Measurements from ENCODE around the gene CAPN9.
"Not testable (repeated sequence)": the region's sequence is repeated elsewhere in the genome, so short reads cannot be mapped to it uniquely, and the experiment has no call there.

CAPN9 gene

DNA sequence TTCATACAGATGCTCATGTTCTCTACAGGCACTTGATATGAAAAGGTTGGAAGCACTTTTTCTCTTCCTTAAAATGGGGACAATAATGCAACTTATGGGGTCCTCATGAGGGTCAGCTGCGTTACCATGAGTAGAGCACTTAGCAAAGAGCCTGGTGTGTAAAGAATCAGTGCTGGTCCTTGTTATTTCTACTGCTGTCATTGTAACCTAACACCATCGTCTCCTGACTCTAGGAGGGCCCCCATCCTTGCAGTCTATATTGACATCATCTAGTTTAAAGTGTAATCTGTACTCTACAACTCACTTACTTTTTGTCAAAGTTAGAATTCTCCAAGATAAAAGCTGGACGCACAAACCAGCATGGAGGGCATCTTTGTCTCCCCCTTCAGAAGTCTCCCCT is 2.4 kb downstream of the CAPN9 start:
- DNase-seq: no peak

DNA sequence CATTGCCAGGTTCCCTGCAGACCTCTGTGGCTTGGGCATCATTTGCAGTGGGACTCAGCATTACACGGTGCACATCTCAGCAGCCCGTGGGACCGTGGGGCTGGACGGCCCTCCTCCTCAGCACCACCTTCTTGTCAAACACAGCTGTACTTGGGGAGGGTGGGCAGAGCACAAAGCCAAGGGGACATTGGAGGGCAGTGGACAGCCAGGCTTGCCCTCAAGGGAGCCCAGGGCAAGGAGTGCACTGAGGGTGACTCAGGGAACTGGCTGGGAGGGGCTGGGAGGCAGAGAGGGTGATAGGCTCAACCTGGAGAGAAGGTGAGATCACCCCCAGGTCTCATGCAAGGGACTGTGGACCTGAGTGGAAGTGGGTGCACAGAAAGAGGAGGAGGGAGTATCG is 3.4 kb downstream of the CAPN9 start:
- no peak for DNase-seq

DNA sequence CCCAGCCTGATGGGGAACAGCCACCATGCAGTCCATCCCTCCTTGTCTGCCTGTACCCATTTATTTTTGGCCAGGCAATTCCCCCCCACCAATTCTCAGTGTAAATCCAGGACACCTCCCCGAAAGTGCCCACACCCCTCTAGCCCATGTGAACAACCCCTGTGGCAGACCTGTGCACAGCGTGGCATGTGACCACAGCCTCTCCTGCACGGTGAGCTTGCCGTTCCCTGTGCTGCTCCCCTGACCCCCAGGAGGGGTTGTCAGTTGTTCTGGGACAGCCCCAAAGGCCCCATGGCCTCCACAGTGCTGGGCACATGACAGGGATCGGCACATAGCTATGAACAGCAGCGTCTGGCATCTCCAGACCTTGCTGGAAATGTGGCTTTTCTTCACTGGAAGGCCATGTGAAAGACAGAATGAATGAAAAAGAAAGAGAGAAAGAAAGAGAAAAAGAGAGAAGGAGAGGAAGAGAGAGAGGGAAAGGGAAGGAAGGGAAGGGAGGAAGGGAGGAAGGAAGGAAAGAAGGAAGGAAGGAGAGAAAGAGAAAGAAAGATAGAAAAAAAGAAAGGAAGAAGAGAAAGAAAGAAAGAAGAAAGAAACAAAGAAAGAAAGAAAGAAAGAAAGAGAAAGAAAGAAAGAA is 3.9 kb downstream of the CAPN9 start:
- DNase-seq: no peak

DNA sequence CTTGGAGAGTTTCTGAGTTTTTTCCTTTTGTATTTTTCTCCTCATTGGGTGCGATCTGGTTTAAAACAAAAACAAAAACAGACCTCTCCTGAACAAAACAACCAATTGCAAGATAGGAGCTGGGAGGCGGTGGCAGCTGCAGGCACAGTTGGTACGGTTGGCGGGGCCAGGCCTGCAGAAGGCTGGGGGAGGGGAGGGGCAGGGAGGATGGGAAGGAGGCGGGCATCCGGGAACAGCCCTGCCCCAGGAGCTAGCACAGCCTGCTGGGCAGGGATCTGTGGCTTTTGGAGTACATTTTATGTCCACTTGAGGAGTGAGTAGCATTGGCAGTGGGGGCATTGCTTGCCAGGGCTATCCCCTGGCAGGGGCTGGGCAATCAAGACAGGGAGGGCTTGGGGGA is 5.2 kb downstream of the CAPN9 start:
- DNase-seq: no peak

DNA sequence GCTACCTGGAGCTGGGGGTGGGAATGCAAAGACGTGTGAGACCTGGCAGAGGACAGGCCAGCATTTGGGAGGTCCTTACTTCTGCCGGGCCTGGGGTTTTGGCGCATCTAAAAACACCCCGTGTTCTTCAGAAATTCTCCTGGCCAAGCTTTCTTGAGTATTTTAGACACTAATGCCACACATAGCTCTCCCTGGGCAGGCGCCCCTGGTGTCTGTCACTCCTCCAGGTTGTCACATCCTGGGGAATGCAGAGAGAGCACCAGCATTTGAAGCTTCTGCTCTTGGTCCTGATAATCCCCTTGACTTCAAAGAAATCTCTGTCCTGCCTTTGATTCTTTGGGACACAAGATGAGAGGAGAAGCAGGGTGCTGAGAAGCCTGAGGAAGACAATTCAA is 6.0 kb downstream of the CAPN9 start:
- DNase-seq: no peak

DNA sequence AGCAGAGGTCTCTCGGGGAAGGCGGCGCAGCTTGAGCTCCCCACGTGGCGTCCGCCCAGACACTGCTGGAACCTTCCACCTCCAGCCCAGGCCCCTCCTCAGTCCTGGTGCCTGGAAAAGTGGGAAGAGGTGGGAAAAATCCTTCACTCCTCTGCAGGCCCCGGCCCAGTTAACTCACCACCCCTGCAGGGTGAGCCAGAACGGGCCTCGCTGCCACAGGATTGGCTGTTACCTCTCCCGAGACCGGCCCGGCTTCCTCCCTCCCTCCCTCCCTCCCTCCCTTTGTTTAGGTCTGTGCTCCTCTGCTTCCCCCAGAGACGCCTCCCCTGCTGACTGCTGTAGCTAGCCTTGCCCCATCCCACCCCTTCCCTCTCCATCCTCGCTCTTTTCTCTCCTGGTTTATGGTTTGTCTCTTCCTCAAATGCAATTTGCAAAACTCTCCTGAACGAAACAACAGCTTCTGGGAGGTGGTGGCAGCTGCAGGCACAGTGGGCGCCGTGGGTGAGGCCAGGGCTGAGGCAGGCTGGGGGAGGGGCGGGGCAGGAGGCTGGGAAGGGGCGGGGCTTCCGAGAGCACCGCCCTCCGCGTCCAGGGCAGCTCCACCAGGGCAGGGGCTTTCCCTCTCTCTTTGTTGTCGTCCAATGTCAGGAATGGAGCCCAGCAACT is 6.5 kb downstream of the CAPN9 start:
- DNase-seq: no peak

DNA sequence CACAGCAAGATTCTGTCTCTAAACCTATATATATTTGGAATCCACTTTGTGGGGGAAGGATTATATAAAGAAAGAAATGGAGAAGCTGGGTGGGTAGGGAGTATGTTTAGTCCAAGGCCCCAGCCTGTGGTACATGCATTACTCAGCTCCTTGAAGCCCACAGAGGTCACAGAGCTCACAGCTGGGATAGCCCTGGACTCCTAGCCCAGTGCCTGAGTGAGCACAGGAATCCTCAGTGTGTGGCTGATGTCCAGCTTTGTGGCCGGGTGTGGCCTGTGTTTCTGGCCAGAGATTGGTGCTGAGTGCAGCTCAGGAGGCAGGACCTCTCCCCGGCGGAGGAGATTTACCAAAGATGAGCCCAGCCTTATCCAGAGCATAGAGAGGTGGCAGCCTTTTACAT is 7.6 kb downstream of the CAPN9 start:
- DNase-seq: no peak

DNA sequence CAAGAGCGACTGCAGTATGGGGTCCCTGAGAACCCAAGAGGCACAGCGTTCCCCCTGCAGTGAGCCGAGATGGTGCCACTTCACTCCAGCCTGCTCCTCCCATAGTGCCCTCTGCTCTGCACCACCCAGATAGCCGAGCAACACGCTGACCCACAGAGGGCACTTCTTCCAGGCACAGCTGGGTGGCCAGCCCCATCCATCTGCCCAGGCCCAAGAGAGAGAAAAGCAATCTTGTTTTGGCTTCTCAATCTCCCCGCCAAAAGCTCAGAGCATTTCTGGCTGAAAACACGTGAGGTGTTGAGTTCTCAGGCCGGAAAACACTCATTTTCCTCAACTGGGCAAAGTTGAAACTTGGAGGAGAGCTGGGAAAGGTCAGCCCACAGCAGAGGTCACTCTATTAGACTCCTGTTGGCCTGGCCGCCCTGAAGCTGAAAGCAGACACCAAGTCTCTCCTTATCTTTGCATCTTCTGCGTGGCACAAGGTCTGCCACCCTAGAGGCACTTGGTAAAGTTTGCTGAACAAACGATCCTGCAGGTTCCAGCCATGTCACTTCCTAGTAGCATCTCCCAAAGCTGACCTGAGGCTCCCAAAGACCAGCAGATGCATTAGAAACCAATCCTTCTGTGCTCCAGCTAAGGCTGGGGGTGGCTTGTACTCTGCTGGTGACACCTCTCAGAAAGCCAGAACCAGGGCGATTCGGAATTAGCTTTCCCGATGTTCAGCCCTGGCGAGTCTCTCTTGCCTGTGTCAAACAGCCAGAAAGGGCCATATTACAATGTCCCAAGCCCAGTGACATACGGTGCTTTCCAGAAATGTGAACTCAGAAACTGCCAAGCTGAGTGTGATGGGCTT is 10.9 kb downstream of the CAPN9 start:
- no peak for DNase-seq

DNA sequence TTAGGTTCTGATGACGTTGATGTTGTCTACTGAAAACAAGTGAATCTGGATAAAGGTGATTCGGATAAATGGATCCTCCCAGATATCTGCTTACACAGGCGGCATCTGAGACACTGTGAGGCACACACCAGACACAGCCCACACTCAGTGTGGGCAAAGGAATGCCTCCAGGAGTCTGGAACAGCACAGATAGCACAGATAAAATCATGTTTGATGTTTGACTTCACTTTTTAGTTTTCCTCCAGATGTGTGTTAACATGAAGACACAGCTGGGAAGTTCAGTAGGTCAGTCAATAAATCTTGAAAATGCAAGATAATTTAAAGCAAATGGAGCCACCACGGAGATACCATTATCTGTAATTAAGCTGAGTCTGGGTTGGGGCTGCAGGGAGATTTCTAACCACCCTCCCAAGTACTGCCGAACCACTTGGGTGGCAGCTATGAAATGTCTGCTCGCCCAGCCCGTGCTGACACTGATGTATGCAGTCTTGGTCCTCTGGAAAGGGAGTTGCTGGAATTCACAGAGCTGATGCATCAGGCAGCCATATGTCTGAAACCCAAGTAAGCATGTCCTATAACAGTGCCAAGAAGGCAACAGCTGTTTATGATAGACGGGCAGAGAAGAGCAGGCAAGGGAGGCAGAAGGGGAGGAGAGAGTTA is 11.7 kb downstream of the CAPN9 start:
- DNase-seq: no peak

DNA sequence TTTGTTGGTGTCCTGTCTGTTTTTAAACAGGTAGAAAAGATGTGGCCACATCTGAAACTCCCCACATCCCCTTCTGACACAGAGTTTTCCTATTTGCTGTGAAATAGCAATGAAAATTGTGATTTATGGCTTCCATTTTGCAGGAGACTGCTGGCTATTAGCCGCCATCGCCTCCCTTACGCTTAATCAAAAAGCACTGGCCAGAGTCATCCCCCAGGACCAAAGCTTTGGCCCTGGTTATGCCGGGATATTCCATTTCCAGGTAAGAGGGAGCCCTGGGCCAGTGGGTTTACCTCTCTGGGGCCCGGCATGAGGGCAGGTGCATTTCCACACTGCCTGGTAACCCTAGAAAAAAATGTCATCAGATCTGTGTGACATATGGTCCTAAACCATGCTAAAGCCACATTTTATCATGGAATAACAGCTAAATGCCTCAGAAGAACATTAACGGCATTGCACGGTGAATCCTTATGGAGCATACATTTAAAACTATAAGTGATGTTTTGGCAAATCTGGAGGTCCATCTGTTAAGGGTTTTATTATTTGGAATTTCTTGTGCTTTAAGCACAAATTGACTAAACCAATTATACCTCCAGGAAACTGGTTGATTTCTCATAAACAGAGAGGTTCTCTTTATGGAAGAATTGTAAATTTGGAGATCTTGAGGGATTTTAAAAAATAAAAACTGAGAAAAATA is 12.3 kb downstream of the CAPN9 start:
- no peak for DNase-seq

DNA sequence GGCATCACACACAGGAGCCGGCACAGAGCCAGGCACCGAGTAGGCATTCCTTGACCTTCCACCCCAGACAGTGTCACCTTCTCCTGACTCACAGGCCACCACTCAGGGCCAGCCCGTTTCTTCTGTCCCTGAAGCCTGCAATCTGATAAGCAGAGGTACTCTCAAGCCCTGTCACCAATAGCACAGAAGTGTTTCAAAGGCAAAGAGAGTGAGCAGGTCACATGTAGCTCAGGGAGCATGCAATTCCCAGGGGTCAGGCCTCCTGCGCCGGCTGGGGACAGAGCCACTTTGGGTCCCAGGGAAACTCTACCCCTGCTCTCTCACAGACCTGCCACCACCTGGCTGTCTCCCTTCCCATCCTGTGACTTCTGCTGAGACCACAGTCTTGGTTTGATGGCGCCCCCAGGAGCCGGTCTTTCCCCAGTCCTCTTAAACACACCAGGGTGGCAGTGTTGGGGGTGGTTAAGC is 13.2 kb downstream of the CAPN9 start:
- no peak for DNase-seq

DNA sequence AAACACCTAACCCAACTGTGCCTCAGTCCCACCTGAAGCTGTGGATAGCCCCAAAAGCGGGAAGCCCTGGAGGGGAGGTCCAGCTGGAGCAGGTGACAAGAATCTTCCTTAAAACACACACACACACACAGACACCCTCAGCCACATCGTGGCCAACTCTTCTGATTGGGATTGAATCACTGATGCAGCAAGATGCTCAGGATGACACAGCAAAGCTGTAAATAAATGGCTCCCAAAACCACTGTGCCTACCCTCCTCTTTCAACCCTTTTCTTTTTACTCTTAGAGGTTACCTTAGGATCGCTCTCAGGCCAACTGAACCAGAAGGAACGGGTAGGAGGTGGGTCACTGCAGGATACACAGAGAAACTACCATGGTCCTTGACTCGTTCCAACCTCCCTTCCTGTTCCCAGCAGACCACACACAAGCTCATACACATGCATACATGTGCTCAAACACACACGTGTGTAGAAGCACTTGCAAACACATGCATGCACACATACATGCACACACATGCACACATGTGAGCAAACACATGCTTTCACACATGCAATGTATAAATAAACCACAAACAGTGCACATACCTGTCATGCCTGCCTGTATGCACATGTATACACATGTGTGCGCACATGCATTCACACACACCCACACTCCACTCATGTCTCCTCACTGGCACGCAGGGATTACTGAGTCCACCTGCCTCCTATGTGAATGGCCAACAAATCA is 14.4 kb downstream of the CAPN9 start:
- DNase-seq: no peak

DNA sequence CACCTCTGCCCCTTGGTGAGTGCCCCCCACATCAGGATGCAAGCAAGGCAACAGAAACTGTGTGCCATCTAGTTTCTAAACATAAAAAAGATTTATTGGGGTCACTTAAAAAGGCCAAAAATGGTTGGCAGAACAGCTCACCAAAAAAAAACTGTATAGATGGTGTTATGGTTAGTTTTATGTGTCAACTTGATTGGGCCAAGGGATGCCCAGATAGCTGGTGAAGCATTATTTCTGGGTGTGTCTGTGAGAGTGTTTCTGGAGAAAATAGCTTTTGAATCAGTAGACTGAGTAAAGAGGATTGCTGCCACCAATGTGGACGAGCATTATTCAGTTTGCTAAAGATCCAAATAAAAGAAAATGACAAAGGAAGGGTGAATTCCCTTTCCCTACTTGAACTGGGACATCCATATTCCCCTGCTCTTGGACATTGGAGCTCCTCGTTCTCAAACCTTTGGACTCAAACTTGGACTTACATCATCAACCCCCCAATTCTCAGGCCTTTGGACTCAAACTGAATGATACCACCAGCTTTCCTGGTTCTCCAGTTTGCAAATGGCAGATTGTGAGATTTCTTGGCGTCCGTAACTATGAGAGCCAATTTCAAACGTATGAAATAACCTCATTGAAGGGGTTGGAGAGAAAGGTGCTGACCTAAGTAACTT is 16.9 kb downstream of the CAPN9 start:
- no peak for DNase-seq

DNA sequence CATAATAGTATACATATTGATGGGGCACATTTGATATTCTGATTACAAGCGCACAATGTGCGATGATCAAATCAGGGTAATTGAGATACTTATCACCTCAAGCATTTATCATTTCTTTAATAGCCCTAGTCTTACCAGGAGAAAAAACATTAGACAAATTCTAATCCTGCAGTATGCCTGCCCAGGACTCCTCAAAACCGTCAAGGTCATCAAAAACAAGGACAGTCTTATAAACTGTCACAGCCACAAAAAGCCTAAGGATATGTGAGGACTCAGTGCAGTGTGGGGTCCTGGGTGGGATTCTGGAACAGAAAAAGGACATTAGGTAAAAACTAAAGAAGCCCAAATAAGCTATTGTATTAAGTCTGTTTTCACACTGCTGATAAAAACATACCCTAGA is 19.1 kb downstream of the CAPN9 start:
- DNase-seq: no peak

DNA sequence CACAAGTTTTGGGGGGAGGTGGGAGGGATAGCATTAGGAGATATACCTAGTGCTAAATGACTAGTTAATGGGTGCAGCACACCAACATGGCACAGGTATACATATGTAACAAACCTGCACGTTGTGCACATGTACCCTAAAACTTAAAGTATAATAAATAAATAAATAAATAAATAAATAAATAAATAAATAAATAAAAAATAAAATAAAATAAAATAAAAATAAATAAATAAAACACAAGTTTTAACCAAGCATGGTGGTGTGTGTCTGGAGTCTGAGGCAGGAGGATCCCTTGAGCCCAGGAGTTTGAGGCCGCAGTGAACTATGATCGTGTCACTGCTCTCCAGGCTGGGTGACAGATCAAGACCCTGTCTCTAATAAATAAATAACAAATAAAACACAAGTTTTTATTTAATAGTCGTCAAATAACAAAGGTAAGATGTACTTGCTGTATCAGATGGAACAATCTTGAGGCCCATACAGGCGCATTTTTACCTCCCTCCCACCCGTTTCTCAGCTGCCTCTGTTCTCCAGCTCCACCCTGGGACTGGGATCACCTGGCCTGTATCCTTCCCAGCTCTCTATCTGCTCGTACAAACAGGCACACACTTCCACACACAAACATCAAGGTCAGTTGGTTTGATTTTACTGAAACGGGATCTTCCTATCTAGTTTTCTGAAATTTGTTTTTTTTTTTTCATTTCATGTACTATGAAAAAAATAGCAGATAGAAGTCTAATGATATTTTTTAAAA is 20.8 kb downstream of the CAPN9 start:
- not testable (repeated sequence) for DNase-seq

DNA sequence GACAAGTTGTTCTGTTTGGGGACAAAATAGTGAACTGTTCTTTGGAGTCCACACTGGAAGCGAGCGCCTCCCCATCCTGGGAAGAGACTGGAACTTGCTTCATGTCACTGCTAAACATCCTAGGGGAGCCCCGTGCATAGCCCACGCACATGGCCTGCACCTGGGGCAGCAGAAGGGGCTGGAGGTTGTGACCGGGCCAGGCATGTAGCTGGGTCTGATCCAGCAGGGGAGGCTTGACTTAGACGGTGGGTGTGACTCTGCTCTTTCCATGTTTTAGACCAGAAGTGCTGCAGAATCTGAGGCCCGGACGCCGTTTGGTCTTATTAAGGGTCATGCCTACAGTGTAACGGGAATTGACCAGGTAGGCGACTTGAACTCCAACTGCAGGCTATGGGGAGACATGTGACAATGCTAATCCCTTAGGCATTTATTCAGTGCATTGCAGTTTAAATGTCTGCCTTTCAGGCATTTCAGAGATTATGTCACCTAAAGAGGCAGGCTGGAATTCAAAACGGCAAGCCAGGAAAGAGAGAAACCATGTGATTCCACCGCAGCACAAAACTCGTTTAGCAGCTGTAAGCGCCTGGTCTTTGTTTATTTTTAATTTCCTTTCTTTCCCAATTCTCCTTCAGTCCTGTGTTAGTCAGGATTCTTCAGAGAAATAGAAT is 21.8 kb downstream of the CAPN9 start:
- no peak for DNase-seq

DNA sequence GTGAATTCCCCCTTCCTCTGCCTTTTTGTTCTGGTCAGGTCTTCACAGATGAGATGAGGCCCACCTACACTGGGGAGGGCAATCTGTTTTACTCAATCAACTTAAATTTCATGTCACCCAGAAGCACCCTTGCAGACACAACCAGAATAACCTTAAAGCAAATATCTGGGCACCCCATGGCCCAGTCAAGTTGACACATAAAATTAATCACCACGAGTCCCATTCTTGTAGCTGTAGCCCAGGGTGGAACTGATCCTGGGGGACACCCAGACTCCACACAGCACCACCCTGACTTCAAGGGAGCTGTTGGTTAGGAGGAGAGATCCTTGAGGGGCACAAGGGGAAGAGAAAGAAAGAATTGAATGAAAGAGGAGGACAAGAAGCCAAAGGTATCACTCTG is 23.1 kb downstream of the CAPN9 start:
- no peak for DNase-seq

DNA sequence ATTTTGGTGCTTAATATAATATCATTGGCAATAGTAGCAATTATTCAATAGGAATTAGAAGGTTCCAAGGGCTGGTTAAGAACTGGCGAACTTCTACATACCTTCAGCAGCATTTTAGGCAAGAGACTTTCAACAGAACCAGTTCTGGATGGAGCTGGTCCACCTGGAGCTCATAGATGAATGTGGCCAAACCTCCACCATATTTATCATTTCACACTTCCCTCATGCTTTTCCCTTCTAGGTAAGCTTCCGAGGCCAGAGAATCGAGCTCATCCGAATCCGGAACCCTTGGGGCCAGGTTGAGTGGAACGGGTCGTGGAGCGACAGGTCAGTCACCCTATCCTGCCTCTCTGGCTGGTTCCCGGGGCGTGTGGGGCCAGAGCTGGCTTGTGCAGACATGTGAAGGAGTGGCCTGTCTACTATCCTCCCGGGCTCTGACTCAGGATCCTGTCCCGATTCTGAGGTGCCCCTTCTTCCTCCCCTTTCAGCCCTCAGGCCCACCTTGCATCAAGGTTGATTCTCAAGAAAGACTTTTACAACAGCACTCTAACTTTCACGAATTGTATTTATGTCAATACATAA is 24.7 kb downstream of the CAPN9 start:
- no peak for DNase-seq

DNA sequence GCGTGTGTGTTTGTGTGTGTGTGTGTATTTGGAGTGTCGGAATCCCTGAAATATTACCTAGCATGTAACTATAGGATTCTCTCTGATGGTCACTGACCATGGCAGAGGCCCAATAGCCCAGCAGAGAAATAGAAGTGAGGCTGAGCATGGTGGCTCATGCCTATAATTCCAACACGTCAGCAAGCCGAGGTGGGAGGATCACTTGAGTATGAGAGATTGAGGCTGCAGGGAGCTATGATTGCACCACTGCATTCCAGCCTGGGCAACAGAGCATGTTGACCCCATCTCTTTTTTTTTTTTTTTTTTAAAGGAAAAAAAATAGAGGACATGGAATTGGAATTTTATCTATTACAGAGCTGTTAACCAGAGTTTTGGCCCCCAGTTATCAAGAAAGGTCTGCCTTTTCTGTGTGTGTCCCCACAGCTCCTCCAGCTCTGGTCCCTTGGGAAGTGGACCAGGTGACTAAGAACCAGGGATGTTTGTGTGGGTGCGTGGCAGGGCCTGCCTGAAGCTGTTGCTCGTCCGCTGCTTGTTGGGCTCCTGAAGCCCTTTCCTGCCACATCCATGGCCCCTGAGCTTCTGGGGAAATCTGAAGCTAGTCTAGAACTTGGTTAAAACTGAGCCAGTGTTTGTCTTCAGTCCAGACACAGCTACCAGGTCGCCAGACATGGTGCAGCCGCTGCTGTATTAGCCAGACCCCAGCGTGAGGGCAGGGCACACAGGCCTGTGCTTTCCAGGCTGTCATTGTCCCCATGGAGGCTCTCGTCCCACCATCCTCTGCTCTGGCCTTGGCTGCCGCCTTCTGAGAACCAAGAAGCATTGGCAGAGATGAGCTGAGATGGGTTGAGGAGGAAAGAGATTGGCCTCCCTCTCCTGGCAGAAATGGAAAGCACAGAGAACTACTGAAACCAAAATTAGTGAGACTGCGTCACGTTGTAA is 25.5 kb downstream of the CAPN9 start:
- DNase-seq: no peak

All from GDM1 (cell line).